Epithelial cell of alveolus of lung (primary cell): ENCODE measurements around the gene UQCRC1. TPM values are rescaled to one million over a fixed set of nuclear protein-coding genes. Genes with fewer than 3 reads are reported as not detected.

Source experiments
- total RNA-seq: library from RNA; depleted of rRNA; stranded (reverse); fragments of >200 nt; gene quantifications from 2 replicates; pipeline ENCODE4 v1.2.1, GENCODE V29; 2015

The UQCRC1 gene
- total RNA-seq, result 388 and 454 TPM in 2 replicates

DNA sequence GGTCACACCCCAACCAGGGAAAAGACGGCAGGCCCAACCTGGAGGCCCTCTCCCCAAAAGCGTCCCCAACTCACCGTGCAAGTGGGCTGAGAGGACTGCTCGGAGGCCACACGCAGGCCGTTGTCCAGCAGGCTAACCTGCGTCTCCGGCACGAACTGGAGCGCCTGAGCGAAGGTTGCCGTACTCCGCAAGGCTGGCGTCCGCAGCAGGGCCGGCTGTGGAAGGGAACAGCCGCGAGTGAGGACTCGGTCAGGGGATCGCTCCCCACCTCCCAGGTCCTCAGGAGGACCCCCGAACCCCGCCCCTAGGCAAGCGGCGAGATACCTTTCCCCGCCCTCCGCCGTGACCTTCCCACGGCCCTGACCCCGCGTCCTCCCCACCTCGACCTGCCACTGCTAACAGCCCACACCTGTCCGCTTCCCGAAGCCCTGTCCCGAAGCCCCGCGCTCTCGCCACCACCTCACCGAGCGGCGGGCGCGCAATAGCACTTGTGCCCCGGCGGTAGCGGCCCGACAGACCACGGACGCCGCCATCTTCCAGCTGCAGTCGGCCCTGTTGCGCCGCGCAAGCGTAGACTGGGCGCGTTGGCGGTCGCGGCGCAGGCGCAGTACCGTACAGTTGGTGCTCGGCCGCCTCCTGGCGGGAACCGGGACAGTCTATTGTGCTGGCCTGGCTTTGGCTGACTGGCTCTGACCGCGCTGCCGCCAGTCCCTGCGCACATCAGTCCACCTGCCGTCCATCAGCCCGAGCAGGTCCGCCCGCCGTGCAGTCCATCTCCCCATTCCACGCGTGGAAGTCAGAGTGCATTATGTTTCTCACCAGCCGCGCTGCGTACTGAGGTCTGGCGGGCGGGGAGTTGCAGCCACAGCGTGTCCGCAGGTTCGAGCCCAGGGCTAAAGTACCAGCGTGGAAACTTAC is at the start of gene UQCRC1:
Gene UQCRC1 (minus strand): TSS at position 559 of the 918 bp plus-strand sequence. CDS start 26 bp downstream, at position 533.

DNA sequence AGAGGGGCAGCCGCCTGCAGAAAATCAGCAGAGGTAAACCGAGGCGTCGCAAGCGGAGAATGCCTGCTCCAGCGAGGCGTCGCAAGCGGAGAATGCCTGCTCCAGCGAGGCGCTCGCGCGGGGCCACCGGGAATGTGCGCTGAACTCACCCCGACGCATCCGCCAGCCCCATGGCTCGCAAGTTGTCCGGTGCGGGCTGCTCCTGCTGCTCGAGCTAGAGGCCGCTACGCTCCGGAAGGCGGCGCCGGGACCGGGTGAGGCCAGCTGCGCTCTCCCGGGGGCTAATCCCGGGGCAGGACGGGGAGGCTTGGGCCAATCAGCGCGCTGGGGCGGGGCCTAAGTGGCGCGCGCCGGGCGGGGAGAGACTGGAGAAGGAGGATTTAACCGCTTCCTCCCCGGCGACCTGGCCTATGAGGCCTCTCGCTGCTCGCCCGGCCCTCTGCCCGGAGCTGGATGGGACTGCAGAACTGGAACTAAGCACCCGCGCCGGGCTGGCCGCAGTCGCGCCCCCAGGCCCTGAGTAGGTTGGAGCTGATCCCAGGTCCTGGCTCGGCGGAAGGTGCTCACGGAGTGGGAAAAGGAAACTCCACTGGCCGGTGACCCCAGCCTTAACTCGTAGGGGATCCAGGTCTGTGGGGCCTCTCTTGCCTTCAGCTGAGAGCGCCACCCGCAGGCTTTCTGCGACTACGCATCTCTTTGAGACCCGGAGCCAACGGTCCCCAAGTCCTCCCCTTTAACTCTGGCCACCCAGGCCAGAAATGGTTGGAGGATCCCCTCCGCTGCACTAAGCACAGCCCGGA is 26.0 kb upstream of the UQCRC1 start, which contains the start of gene SLC26A6:
Gene SLC26A6 (minus strand): TSS at position 240 of the 800 bp plus-strand sequence. CDS start 68 bp downstream, at position 172.

DNA sequence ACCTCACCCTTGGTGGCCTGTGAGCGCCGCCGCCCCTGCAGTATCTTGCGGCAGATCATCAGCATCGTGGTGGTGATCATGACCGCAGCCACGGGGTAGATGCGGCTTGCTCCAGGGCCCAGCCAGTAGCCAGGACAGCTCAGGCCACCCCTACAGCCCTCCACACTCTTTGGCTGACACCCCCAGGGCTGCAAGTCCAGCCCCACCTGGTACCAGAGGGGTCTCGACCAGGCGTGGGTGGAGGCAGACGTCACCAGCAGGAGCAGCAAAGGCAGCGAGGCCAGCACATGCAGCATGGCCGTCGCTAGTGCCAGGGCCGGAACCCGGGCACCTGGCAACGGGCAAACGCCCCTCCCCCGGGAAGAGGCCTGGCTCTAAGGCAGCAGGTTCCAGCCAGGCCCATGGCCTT is 12.0 kb upstream of the UQCRC1 start, which contains the start of gene TMEM89:
Gene TMEM89 (minus strand): TSS at position 309 of the 409 bp plus-strand sequence. CDS start 13 bp downstream, at position 296.

DNA sequence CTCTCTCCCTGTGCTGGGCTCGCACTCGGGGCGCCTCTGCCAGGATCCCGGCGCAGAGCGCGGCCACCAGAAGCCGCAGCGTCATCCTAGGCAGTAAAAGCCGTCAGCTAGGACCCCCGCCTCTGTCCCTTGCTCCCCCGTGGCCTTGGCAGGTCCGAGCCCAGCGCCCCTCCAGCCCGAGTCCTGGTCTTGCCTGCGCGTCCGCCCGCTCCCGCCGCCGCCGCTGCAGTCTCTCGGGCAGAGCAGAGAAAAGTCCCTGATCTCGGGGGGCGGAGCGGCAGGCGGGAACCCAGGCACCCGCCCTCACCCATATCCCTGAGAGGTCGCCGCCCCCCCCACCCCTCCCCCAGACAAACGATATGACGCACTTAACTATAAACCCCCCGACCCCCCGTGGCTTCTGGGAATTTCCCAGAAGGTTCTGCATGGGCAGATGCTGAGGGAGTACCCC is 14.3 kb downstream of the UQCRC1 start, which contains the start of gene COL7A1:
Gene COL7A1 (minus strand): TSS at position 255 of the 451 bp plus-strand sequence. CDS start 170 bp downstream, at position 85.

DNA sequence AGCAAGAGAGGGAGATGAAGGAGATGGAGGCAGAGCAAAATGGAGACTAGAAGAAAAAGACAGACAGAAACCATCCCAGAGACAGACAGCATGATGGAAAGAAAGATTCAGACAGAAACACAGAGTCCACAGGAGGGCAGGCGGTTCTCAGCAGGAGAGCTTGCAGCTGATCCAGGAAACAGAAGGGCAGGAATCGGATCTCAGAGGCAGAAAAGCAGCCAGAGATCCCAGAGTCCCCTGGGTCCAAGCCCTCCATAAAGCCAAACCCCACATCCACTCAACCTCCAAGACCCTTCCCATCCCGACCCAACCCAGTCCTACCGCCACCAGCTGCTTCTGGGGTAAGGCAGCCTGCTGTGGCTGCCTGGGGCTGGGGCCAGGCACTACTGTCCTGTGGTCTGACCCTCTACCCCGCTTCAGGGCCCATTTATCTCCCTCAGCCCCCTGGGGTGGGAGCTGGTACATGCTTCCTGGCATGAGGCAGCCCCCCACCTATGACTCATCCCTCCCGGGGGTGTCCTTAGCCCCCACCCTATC is 46.0 kb downstream of the UQCRC1 start, which contains the start of gene UCN2:
Gene UCN2 (minus strand): TSS at position 400 of the 537 bp plus-strand sequence. CDS start 657 bp downstream, outside the sequence.

DNA sequence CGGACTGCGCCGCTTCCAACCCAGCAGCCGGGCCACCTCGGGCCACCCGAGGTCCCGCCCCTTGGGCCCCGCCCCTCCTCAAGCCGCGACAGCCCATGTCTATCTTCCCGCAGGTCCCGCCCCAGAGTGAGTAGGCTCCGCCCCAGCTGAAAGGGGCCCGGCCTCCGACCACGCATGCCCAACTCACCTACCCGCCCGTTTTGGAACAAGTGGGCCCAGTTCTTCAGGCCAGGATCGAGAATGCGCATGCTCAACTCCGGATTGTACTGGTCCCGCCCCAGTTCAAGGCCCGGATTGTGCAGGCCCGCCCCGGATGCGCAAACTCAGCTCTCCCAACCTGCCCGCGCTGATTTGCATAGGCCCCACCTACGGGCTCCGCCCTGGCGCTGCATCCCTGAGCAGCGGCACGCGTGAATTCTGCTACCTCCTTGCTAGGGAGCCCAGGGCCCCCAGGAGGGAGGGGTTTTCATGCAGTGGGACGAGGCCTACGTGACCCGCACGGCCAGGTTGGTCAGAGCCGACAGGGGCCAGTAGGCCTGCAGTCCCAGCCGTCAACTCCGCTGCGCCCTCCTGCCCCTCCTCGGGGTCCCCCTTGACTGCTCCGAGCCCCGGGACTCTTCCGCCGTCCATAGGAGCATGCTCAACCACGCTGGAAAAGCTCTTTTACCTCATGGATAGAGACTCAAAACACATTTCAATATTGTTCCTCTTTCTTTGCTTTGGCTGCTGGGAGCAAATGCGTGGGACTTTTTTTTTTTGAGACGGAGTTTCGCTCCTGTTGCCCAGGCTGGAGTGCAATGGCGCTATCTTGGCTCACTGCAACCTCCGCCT is 52.4 kb downstream of the UQCRC1 start, which contains the start of gene PFKFB4:
Gene PFKFB4 (minus strand): TSS at position 8 of the 831 bp plus-strand sequence. CDS start 26 bp downstream, outside the sequence.

Other genes starting within 250 kb of the UQCRC1 start
- not detected in 2 replicates for gene FBXW12, start 237.4 kb downstream of the UQCRC1 start, total RNA-seq
- 17.3 and 36.2 TPM in 2 replicates for gene PLXNB1, start 179.6 kb downstream of the UQCRC1 start, total RNA-seq
- 18.7 and 23.2 TPM in 2 replicates for gene CCDC51, start 169.5 kb downstream of the UQCRC1 start, total RNA-seq
- 309 and 375 TPM in 2 replicates for gene TMA7, start 169.4 kb downstream of the UQCRC1 start, total RNA-seq
- 4.3 and 5.9 TPM in 2 replicates for gene ATRIP, start 162.9 kb downstream of the UQCRC1 start, total RNA-seq
- 215 and 254 TPM in 2 replicates for gene SHISA5, start 105.5 kb downstream of the UQCRC1 start, total RNA-seq
- 19.4 and 22.6 TPM in 2 replicates for gene PFKFB4, start 52.8 kb downstream of the UQCRC1 start, total RNA-seq
- 3.1 and 3.7 TPM in 2 replicates for gene UCN2, start 45.9 kb downstream of the UQCRC1 start, total RNA-seq
- 52.5 and 104 TPM in 2 replicates for gene COL7A1, start 14.3 kb downstream of the UQCRC1 start, total RNA-seq
- gene TMEM89, start 12.1 kb upstream of the UQCRC1 start, total RNA-seq, result not detected in 2 replicates
- gene SLC26A6, start 25.8 kb upstream of the UQCRC1 start, total RNA-seq, result 19.7 and 73.9 TPM in 2 replicates
- gene CELSR3, start 53.2 kb upstream of the UQCRC1 start, total RNA-seq, result 2.8 and 5.0 TPM in 2 replicates
- gene NCKIPSD, start 76.3 kb upstream of the UQCRC1 start, total RNA-seq, result 29.9 and 38.8 TPM in 2 replicates
- 44.0 and 69.0 TPM in 2 replicates for gene IP6K2, start 107.6 kb upstream of the UQCRC1 start, total RNA-seq
- 22.0 and 30.3 TPM in 2 replicates for gene PRKAR2A, start 238.2 kb upstream of the UQCRC1 start, total RNA-seq